ENCODE measurements around the gene GRAMD1C. TPM values are rescaled to one million over a fixed set of nuclear protein-coding genes. Genes with fewer than 3 reads are reported as not detected.

GRAMD1C gene
- total and polyA plus RNA-seq, 2 of the 13 experiments (the other 11 are each of a cell fraction or from before 2014, with no cell fraction given): 0.45 TPM; not detected in 1

GRCh38 chr3:113794526-113794925, 44.1 kb upstream of the GRAMD1C start (continued):
- TF ChIP-seq ZBTB20 (CRISPR knock-in tag; IDR thresholded peaks at IDR 0.05; ENCODE audit: borderline replicate concordance, low read depth): no peak
- TF ChIP-seq XBP1 (CRISPR knock-in tag; IDR thresholded peaks at IDR 0.05): no peak
- TF ChIP-seq ESRRA (CRISPR knock-in tag; IDR thresholded peaks at IDR 0.05; ENCODE audit: low read depth): no peak
- no peak for TF ChIP-seq TBL1XR1 (IDR thresholded peaks at IDR 0.05; ENCODE audit: borderline replicate concordance, low read length, partially characterized antibody)
- TF ChIP-seq IRF2 (CRISPR knock-in tag; IDR thresholded peaks at IDR 0.05): no peak
- TF ChIP-seq ZNF780A (CRISPR knock-in tag; IDR thresholded peaks at IDR 0.05): no peak
- TF ChIP-seq ZNF451 (CRISPR knock-in tag; IDR thresholded peaks at IDR 0.05): no peak
- no peak for TF ChIP-seq ZNF776 (CRISPR knock-in tag; IDR thresholded peaks at IDR 0.05)

GRCh38 chr3:113795693-113796092, 42.9 kb upstream of the GRAMD1C start:
- BruUV-seq (replicated peaks): no TSS peak
- CTCF ChIA-PET (ENCODE audit: low intra/inter-chr PET ratio, low total read pairs): interaction anchor here (1.1 kb wide), 1 partner anchor 59 kb away, joined by 3 read pairs; no protein-coding TSS in a partner anchor
- H3K36me3 ChIP-seq (replicated peaks in 1 of 2; ENCODE audit: control insufficient read depth in 1 of 2, insufficient read depth in 2 of 2, low read length in 2 of 2): peaks cover 4 to 37% of the 10 kb centered on the region in 2 experiments; a peak in 3 of 5 replicates
- ATAC-seq (no peak), DNase-seq (ENCODE audit: low spot score) (no peak), FAIRE-seq (no peak)
- no peaks in the 10 kb centered on the region for H3K4me1 ChIP-seq (ENCODE audit: insufficient read depth, low read length)
- H3K4me3 ChIP-seq (replicated peaks in 1 of 3; ENCODE audit: insufficient read depth in 1 of 3, low read depth in 2 of 3, low read length in 3 of 3): no peak overlapping the region
- H3K4me2 ChIP-seq (ENCODE audit: low read depth, low read length): no peak overlapping the region
- H3K9ac ChIP-seq (ENCODE audit: insufficient read depth, low read depth, low read length): no peak overlapping the region
- TF ChIP-seq SP5 (CRISPR knock-in tag; IDR thresholded peaks at IDR 0.05; ENCODE audit: borderline replicate concordance, low read depth) (no peak), ZNF296 (CRISPR knock-in tag; conservative IDR thresholded peaks at IDR 0.05) (no peak), TBX3 (IDR thresholded peaks at IDR 0.05; ENCODE audit: borderline replicate concordance) (no peak)
- H2AFZ ChIP-seq (ENCODE audit: low read length): no peak overlapping the region
- H3K27me3 ChIP-seq (ENCODE audit: control insufficient read depth in 1 of 2, insufficient read depth in 2 of 2, low read length in 2 of 2): no peaks in the 10 kb centered on the region
- no peak overlapping the region for H3K27ac ChIP-seq (ENCODE audit: extremely low read length, insufficient read depth, low read length)
- 84% methylated on average over 4 of the region's 4 CpGs for WGBS (ENCODE audit: low lambda C conversion rate)
- in situ Hi-C loops (cut with HindIII; ENCODE audit: extremely low pct_ligation_motif_present, low pct_unique_long_range_greater_than_20kb) (no loop called here), intact Hi-C loops (cut with micrococcal nuclease; ENCODE audit: unreplicated experiment) (no loop called here)
- POLR2A ChIA-PET: no interaction called here
- H4K20me1 ChIP-seq (ENCODE audit: insufficient read depth, low read length): no peaks in the 10 kb centered on the region
- no peaks in the 10 kb centered on the region for H3K9me3 ChIP-seq (ENCODE audit: low read length)
- no peaks in the 10 kb centered on the region for H3K79me2 ChIP-seq (ENCODE audit: insufficient read depth, low read length)

Data from HepG2 (cell line).